H1 (cell line): Measurements from ENCODE around the gene SAMD14. TPM values are rescaled to one million over a fixed set of nuclear protein-coding genes. Genes with fewer than 3 reads are reported as not detected.

ENCODE experiments used
- CTCF ChIA-PET: fragments of 300-600 bp; sonication (Branson Sonifier 250); formaldehyde crosslinking; loops from one replicate; lab custom pipeline; 2021; ENCODE audit not compliant: partially characterized antibody; lab: Charles Lee
- POLR2A ChIA-PET: fragments of 300-600 bp; sonication (Branson Sonifier 250); formaldehyde crosslinking; loops from one replicate; lab custom pipeline; 2021; ENCODE audit warnings: inconsistent platforms; ENCODE audit not compliant: partially characterized antibody; lab: Charles Lee
- DNase-seq, 2 experiments: peaks; one replicate each; pipeline versions ENCODE4 v3.0.0 to v3.0.0-alpha.2; 2010 to 2022; ENCODE audit warnings: low spot score in 2 of 2, low read depth in 1 of 2, mixed read lengths in 1 of 2
- FAIRE-seq: peaks from 2 replicates; lab custom pipeline; 2011; peaks lifted over from hg19 to GRCh38; lab: Jason Lieb, UNC
- H2AFZ ChIP-seq: 2 replicates; pipeline ENCODE4 v1.8.1; 2012; ENCODE audit warnings: low read length, inconsistent platforms
- H2AK5ac ChIP-seq: 2 replicates; pipeline ENCODE4 v1.6.1; 2013; ENCODE audit warnings: low read depth, low read length
- H2BK120ac ChIP-seq: replicated peaks from 2 replicates; pipeline ENCODE3; 2013; ENCODE audit warnings: low read depth, low read length, inconsistent platforms
- H2BK12ac ChIP-seq: 2 replicates; pipeline ENCODE4 v1.6.1; 2013; ENCODE audit warnings: low read depth, low read length
- H2BK15ac ChIP-seq: 2 replicates; pipeline ENCODE4 v1.6.1; 2013; ENCODE audit warnings: low read length
- H2BK20ac ChIP-seq: 2 replicates; pipeline ENCODE4 v1.6.1; 2013; ENCODE audit warnings: low read length
- H2BK5ac ChIP-seq: 2 replicates; pipeline ENCODE4 v1.6.1; 2013; ENCODE audit warnings: low read depth, low read length
- H3K14ac ChIP-seq: 2 replicates; pipeline ENCODE4 v1.6.1; 2013; ENCODE audit warnings: inconsistent platforms; ENCODE audit not compliant: insufficient read length
- H3K18ac ChIP-seq: 2 replicates; pipeline ENCODE4 v1.6.1; 2013; ENCODE audit warnings: low read length; ENCODE audit errors: extremely low read depth
- H3K23ac ChIP-seq: 2 replicates; pipeline ENCODE4 v1.6.1; 2013; ENCODE audit warnings: inconsistent platforms; ENCODE audit not compliant: insufficient read length
- H3K23me2 ChIP-seq: 2 replicates; pipeline ENCODE4 v1.6.1; 2013; ENCODE audit warnings: low read depth, low read length
- H3K27ac ChIP-seq: 2 replicates; pipeline ENCODE4 v1.6.1; 2011; ENCODE audit warnings: low read depth, low read length, inconsistent platforms
- H3K27me3 ChIP-seq, 4 experiments: replicated peaks in 1 of 4; 1 replicate in 1 of 4; 2 replicates in 3 of 4; pipeline versions ENCODE4 v1.6.1 to v1.8.1; 2011 to 2013; ENCODE audit warnings: low read length in 3 of 4, mild to moderate bottlenecking in 3 of 4, inconsistent platforms in 2 of 4, mixed read lengths in 2 of 4, moderate library complexity in 1 of 4; ENCODE audit not compliant: control insufficient read depth in 3 of 4, insufficient read depth in 3 of 4; ENCODE audit errors: extremely low read depth in 1 of 4
- H3K36me3 ChIP-seq, 4 experiments: 2 replicates each; pipeline versions ENCODE4 v1.6.1 to v1.8.1; 2011 to 2013; ENCODE audit warnings: mild to moderate bottlenecking in 4 of 4, low read length in 3 of 4, moderate library complexity in 2 of 4, control low read depth in 1 of 4, inconsistent platforms in 1 of 4; ENCODE audit not compliant: insufficient read depth in 4 of 4, control insufficient read depth in 2 of 4
- H3K4ac ChIP-seq: replicated peaks from 2 replicates; pipeline ENCODE3; 2013; ENCODE audit warnings: low read length, low read depth, mixed read lengths, inconsistent platforms; ENCODE audit not compliant: insufficient read length
- H3K4me1 ChIP-seq, 4 experiments: replicated peaks in 1 of 4; 1 replicate in 1 of 4; 2 replicates in 3 of 4; pipeline versions ENCODE4 v1.6.1 to v1.8.1; 2011 to 2013; ENCODE audit warnings: low read length in 3 of 4, inconsistent platforms in 2 of 4, mixed read lengths in 1 of 4; ENCODE audit not compliant: insufficient read depth in 4 of 4, control insufficient read depth in 3 of 4
- H3K4me2 ChIP-seq, 2 experiments: 2 replicates each; pipeline versions ENCODE4 v1.6.1 to v1.8.1; 2011 to 2013; ENCODE audit warnings: low read depth in 2 of 2, low read length in 2 of 2, control low read depth in 1 of 2, inconsistent platforms in 1 of 2, mild to moderate bottlenecking in 1 of 2; ENCODE audit not compliant: insufficient read depth in 1 of 2
- H3K4me3 ChIP-seq, 4 experiments: fragments of 200-600, 300-600 bp in 1 of 4; sonication (generic), shearing (Covaris generic), sonication (Bioruptor Twin) in 1 of 4; 2 replicates each; pipeline versions ENCODE4 v1.5.1 to v1.8.1; 2011 to 2016; ENCODE audit warnings: low read length in 4 of 4, low read depth in 3 of 4, control low read depth in 2 of 4, inconsistent platforms in 2 of 4, mild to moderate bottlenecking in 2 of 4, mixed read lengths in 1 of 4, moderate library complexity in 1 of 4; ENCODE audit not compliant: insufficient read depth in 2 of 4; ENCODE audit errors: extremely low read depth in 1 of 4
- H3K56ac ChIP-seq: replicated peaks from 2 replicates; pipeline ENCODE3; 2013; ENCODE audit warnings: low read depth, mild to moderate bottlenecking, mixed read lengths, low read length, inconsistent platforms; ENCODE audit not compliant: insufficient read length
- H3K79me1 ChIP-seq: 2 replicates; pipeline ENCODE4 v1.6.1; 2013; ENCODE audit warnings: low read depth, low read length, control low read depth
- H3K79me2 ChIP-seq, 2 experiments: 2 replicates each; pipeline versions ENCODE4 v1.6.1 to v1.8.1; 2012 to 2013; ENCODE audit warnings: low read length in 2 of 2, mild to moderate bottlenecking in 2 of 2, inconsistent platforms in 1 of 2; ENCODE audit not compliant: insufficient read depth in 2 of 2, control insufficient read depth in 1 of 2
- H3K9ac ChIP-seq, 4 experiments: replicated peaks in 1 of 4; 1 replicate in 1 of 4; 2 replicates in 3 of 4; pipeline versions ENCODE4 v1.6.1 to v1.8.1; 2011 to 2013; ENCODE audit warnings: low read depth in 3 of 4, low read length in 3 of 4, control low read depth in 2 of 4, mild to moderate bottlenecking in 2 of 4, moderate library complexity in 2 of 4, inconsistent platforms in 1 of 4; ENCODE audit errors: extremely low read depth in 1 of 4
- H3K9me3 ChIP-seq, 2 experiments: 2 replicates each; pipeline versions ENCODE4 v1.6.1 to v1.8.1; 2012 to 2013; ENCODE audit warnings: mild to moderate bottlenecking in 2 of 2, moderate library complexity in 2 of 2, control low read depth in 1 of 2, inconsistent platforms in 1 of 2, low read depth in 1 of 2, low read length in 1 of 2, mixed read lengths in 1 of 2; ENCODE audit not compliant: insufficient read depth in 2 of 2
- H4K20me1 ChIP-seq, 2 experiments: replicated peaks in 1 of 2; 2 replicates each; pipeline versions ENCODE3 to v1.8.1; 2011 to 2013; ENCODE audit warnings: inconsistent platforms in 2 of 2, low read length in 2 of 2, mild to moderate bottlenecking in 1 of 2; ENCODE audit not compliant: insufficient read depth in 2 of 2, control insufficient read depth in 1 of 2
- H4K5ac ChIP-seq: 2 replicates; pipeline ENCODE4 v1.6.1; 2013; ENCODE audit warnings: low read length, low read depth, mixed read lengths, inconsistent platforms; ENCODE audit not compliant: insufficient read length
- H4K8ac ChIP-seq: 2 replicates; pipeline ENCODE4 v1.8.0; 2013; ENCODE audit warnings: mild to moderate bottlenecking, moderate library complexity, low read length, inconsistent platforms; ENCODE audit not compliant: insufficient read depth; ENCODE audit errors: extremely low read depth
- H4K91ac ChIP-seq: replicated peaks from 2 replicates; pipeline ENCODE3; 2013; ENCODE audit warnings: low read length, mixed read lengths, inconsistent platforms; ENCODE audit not compliant: insufficient read length
- CBX8 ChIP-seq: fragments of 300-800, 300-1000 bp; sonication (generic); IDR thresholded peaks from 2 replicates; pipeline ENCODE4 v1.7.1; 2016; ENCODE audit warnings: low read depth, low read length, borderline replicate concordance
- CEBPB ChIP-seq: IDR thresholded peaks from 2 replicates; pipeline ENCODE4 v1.6.1; 2012; ENCODE audit warnings: low read depth, low read length
- EP300 ChIP-seq, 2 experiments: IDR thresholded peaks; 1 replicate in 1 of 2; 2 replicates in 1 of 2; pipeline ENCODE4 v1.6.1; 2011 to 2012; ENCODE audit warnings: low read depth in 2 of 2, low read length in 2 of 2, mild to moderate bottlenecking in 2 of 2, borderline replicate concordance in 1 of 2, inconsistent platforms in 1 of 2, moderate library complexity in 1 of 2
- GTF2F1 ChIP-seq: IDR thresholded peaks from 2 replicates; pipeline ENCODE4 v1.6.1; 2012; ENCODE audit warnings: low read depth, low read length, improper control_type of control experiment, borderline replicate concordance
- HDAC2 ChIP-seq, 2 experiments: fragments of 300-600 bp in 1 of 2; sonication (generic) in 1 of 2; IDR thresholded peaks; 2 replicates each; pipeline ENCODE4 v1.6.1; 2011 to 2012; ENCODE audit warnings: low read depth in 2 of 2, low read length in 2 of 2, mild to moderate bottlenecking in 2 of 2, moderate library complexity in 2 of 2, borderline replicate concordance in 1 of 2, inconsistent platforms in 1 of 2
- HDAC6 ChIP-seq: IDR thresholded peaks from one replicate; pipeline ENCODE4 v1.7.1; 2012; ENCODE audit warnings: low read depth, mild to moderate bottlenecking, inconsistent platforms, low read length, moderate library complexity
- JUND ChIP-seq: IDR thresholded peaks from 2 replicates; pipeline ENCODE4 v1.6.1; 2011; ENCODE audit warnings: mild to moderate bottlenecking, improper control_type of control experiment, low read length
- POLR2AphosphoS5 ChIP-seq: IDR thresholded peaks from 2 replicates; pipeline ENCODE4 v1.6.1; 2011; ENCODE audit warnings: low read depth, low read length
- SIN3A ChIP-seq, 2 experiments: IDR thresholded peaks in 1 of 2; conservative IDR thresholded peaks in 1 of 2; 2 replicates each; pipeline ENCODE4 v1.6.1; 2011 to 2012; ENCODE audit warnings: low read length in 2 of 2, improper control_type of control experiment in 1 of 2, low read depth in 1 of 2, mild to moderate bottlenecking in 1 of 2
- TAF7 ChIP-seq: optimal IDR thresholded peaks from 2 replicates; pipeline ENCODE3; 2011; ENCODE audit warnings: low read depth, mild to moderate bottlenecking, inconsistent platforms, low read length, moderate library complexity, borderline replicate concordance
- YY1 ChIP-seq: IDR thresholded peaks from 2 replicates; pipeline ENCODE4 v1.6.1; 2011; ENCODE audit warnings: low read depth, mild to moderate bottlenecking, low read length
- WGBS, 2 experiments: shearing (Covaris generic) in 1 of 2; methylation state at CpG; one replicate each; pipeline versions ENCODE4 v1.1.6 to v1.1.7; 2013 to 2015; ENCODE audit warnings: low lambda C conversion rate in 2 of 2, mixed read lengths in 2 of 2, inconsistent platforms in 1 of 2, low coverage in 1 of 2, missing lambda C conversion rate in 1 of 2; ENCODE audit not compliant: insufficient replicate concordance in 2 of 2, insufficient coverage in 1 of 2, insufficient read length in 1 of 2; ENCODE audit errors: extremely low coverage in 1 of 2, missing lambda C conversion rate in 1 of 2; 5-methylcytosine and 5-hydroxymethylcytosine counted together
- polyA plus RNA-seq, 7 experiments: library from polyadenylated mRNA; depleted of rRNA in 3 of 7; stranded (reverse) in 5 of 7; unstranded in 2 of 7; fragments of >200 nt in 5 of 7; fragments of 200-250 nt in 2 of 7; gene quantifications; 1 replicate in 5 of 7; 2 replicates in 1 of 7; 4 replicates in 1 of 7; pipeline versions ENCODE4 v1.2.1 to v1.2.3, GENCODE V29; 2011 to 2013; ENCODE audit warnings: missing spikeins in 2 of 7, mixed read lengths in 2 of 7
- total RNA-seq: library from RNA; stranded (reverse); fragmentation: NEBNext Ultra II Directional; extraction: Animal tissue kit (Norgen Biotek cat#: 25700); gene quantifications from 2 replicates; pipeline ENCODE4 v1.2.1, GENCODE V29; 2021
- TF ChIP-seq, protein P1 (sequence below): IDR thresholded peaks from 2 replicates; pipeline ENCODE4 v1.6.1; 2011; ENCODE audit warnings: low read depth, mild to moderate bottlenecking, low read length; ENCODE audit not compliant: insufficient read depth

The SAMD14 gene
- total and polyA plus RNA-seq, 2 of the 8 experiments (the other 6 are each of a cell fraction or from before 2014, with no cell fraction given), result 5.7 to 5.8 TPM

GRCh38 chr17:50139185-50139783, 9.3 kb upstream of the SAMD14 start:
- DNase-seq (no peak), FAIRE-seq (no peak)
- Histone ChIP-seq H3K9me3 (no peaks in the 10 kb centered on the region), H4K91ac (no peak overlapping the region), H2AK5ac (no peak overlapping the region), H3K14ac (no peak overlapping the region), H2BK15ac (no peak overlapping the region), H3K79me2 (no peaks in the 10 kb centered on the region), H3K23me2 (no peaks in the 10 kb centered on the region), H2BK20ac (no peak overlapping the region), H3K27ac (no peak overlapping the region), H3K4me1 (peaks cover under 1 to 11% (median 5%) of the 10 kb centered on the region in 4 experiments; a peak in 5 of 7 replicates), H3K79me1 (no peaks in the 10 kb centered on the region), H3K4me3 (no peak overlapping the region), H3K23ac (no peak overlapping the region), H2BK120ac (no peak overlapping the region), H3K27me3 (no peaks in the 10 kb centered on the region), H4K20me1 (peaks cover 0 to 10% of the 10 kb centered on the region in 2 experiments), H2AFZ (no peak overlapping the region), H2BK12ac (no peak overlapping the region; the same call in 1 of the 2 replicates), H3K9ac (no peak overlapping the region), H2BK5ac (no peak overlapping the region), H3K4ac (no peak overlapping the region), H4K8ac (no peak overlapping the region), H3K36me3 (peaks cover 3 to 14% (median 13%) of the 10 kb centered on the region in 4 experiments; a peak in 5 of 8 replicates), H3K18ac (no peak overlapping the region), H4K5ac (no peak overlapping the region), H3K4me2 (no peak overlapping the region), H3K56ac (no peak overlapping the region)
- CTCF ChIA-PET, result interaction anchor here (0.5 to 21.6 kb wide), 26 partner anchors 3 to 223 kb away, joined by 3 to 299 read pairs (median 6); partner anchors contain the start of genes COL1A1, ITGA3, PDK2 and PPP1R9B
- POLR2A ChIA-PET, result interaction anchor here (0.8 to 1.1 kb wide), 2 partner anchors 11 kb away, joined by 3 read pairs; no protein-coding TSS in a partner anchor
- WGBS, 2 experiments, result 85% methylated on average over 15 of the region's 15 CpGs; no CpG with 5 or more reads in 1 of the 2 experiments
- TF ChIP-seq CEBPB (no peak), SIN3A (conservative IDR thresholded peaks at IDR 0.05 in 1 of 2, IDR thresholded peaks at IDR 0.05 in 1 of 2; ENCODE audit: low read depth in 1 of 2, low read length in 2 of 2) (no peak), HDAC6 (no peak), JUND (no peak), EP300 (IDR thresholded peaks at IDR 0.05; ENCODE audit: borderline replicate concordance in 1 of 2, low read depth in 2 of 2, low read length in 2 of 2) (no peak), CBX8 (no peak), YY1 (no peak), GTF2F1 (no peak), HDAC2 (IDR thresholded peaks at IDR 0.05; ENCODE audit: borderline replicate concordance in 1 of 2, low read depth in 2 of 2, low read length in 2 of 2) (no peak), POLR2AphosphoS5 (no peak), TAF7 (no peak)
- TF ChIP-seq, protein P1, sequence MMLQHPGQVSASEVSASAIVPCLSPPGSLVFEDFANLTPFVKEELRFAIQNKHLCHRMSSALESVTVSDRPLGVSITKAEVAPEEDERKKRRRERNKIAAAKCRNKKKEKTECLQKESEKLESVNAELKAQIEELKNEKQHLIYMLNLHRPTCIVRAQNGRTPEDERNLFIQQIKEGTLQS, result no peak
